GM23248 (cell line): ENCODE results near the gene KLHL30. TPM values are rescaled to one million over a fixed set of nuclear protein-coding genes. Genes with fewer than 3 reads are reported as not detected.

Experiments used
- DNase-seq: peaks from one replicate; pipeline ENCODE4 v3.0.0-alpha.2; 2015
- H2AFZ ChIP-seq: fragments of 200-600 bp; sonication (generic); 2 replicates; pipeline ENCODE4 v1.6.1; 2016; ENCODE audit warnings: antibody characterized with exemption
- H3F3A ChIP-seq: fragments of 200-600 bp; sonication (generic); 2 replicates; pipeline ENCODE4 v1.6.1; 2016; ENCODE audit warnings: mild to moderate bottlenecking, antibody characterized with exemption, mixed run types; ENCODE audit not compliant: insufficient read depth
- H3K27ac ChIP-seq: fragments of 200-600 bp; sonication (generic); 2 replicates; pipeline ENCODE4 v1.5.1; 2016; ENCODE audit warnings: mild to moderate bottlenecking
- H3K27me3 ChIP-seq: fragments of 200-600 bp; sonication (generic); replicated peaks from 2 replicates; pipeline ENCODE4 v1.6.1; 2016; ENCODE audit warnings: mild to moderate bottlenecking; ENCODE audit not compliant: insufficient read depth
- H3K36me3 ChIP-seq: fragments of 200-600 bp; sonication (generic); 2 replicates; pipeline ENCODE4 v1.6.1; 2016; ENCODE audit warnings: low read depth, mild to moderate bottlenecking
- H3K4me1 ChIP-seq: fragments of 200-600 bp; sonication (generic); 2 replicates; pipeline ENCODE4 v1.6.1; 2016; ENCODE audit warnings: mild to moderate bottlenecking; ENCODE audit not compliant: insufficient read depth
- H3K4me2 ChIP-seq: fragments of 200-600 bp; sonication (generic); one replicate; pipeline ENCODE4 v1.6.1; 2016; ENCODE audit warnings: mild to moderate bottlenecking; ENCODE audit not compliant: unreplicated experiment
- H3K4me3 ChIP-seq: fragments of 200-600 bp; sonication (generic); 2 replicates; pipeline ENCODE4 v1.5.1; 2016; ENCODE audit warnings: mild to moderate bottlenecking
- H3K79me2 ChIP-seq: fragments of 200-600 bp; sonication (generic); 2 replicates; pipeline ENCODE4 v1.6.1; 2016; ENCODE audit warnings: mild to moderate bottlenecking; ENCODE audit not compliant: insufficient read depth
- H3K9ac ChIP-seq: fragments of 200-600 bp; sonication (generic); 2 replicates; pipeline ENCODE4 v1.6.1; 2016; ENCODE audit warnings: mild to moderate bottlenecking
- H3K9me2 ChIP-seq: fragments of 200-600 bp; sonication (generic); 2 replicates; pipeline ENCODE4 v1.6.1; 2016; ENCODE audit warnings: mixed run types, mild to moderate bottlenecking, moderate library complexity; ENCODE audit not compliant: insufficient read depth
- H3K9me3 ChIP-seq: fragments of 200-600 bp; sonication (generic); one replicate; pipeline ENCODE4 v1.6.1; 2017; ENCODE audit warnings: low read depth
- H4K20me1 ChIP-seq: fragments of 200-600 bp; sonication (generic); 2 replicates; pipeline ENCODE4 v1.6.0; 2016; ENCODE audit not compliant: insufficient read depth
- EZH2 ChIP-seq: fragments of 200-600 bp; sonication (generic); IDR thresholded peaks from 2 replicates; pipeline ENCODE4 v1.6.1; 2018; ENCODE audit warnings: antibody characterized with exemption, mild to moderate bottlenecking; ENCODE audit not compliant: insufficient read depth, poor library complexity, severe bottlenecking
- EZH2phosphoT487 ChIP-seq: fragments of 200-600 bp; sonication (generic); IDR thresholded peaks from 2 replicates; pipeline ENCODE4 v1.6.1; 2018; ENCODE audit warnings: antibody characterized with exemption, moderate library complexity, mild to moderate bottlenecking, low read depth; ENCODE audit not compliant: insufficient read depth
- WGBS, 2 experiments: methylation state at CpG; one replicate each; pipeline ENCODE4 v1.1.6; 2015 to 2017; ENCODE audit warnings: low lambda C conversion rate in 2 of 2, low coverage in 1 of 2; ENCODE audit errors: missing lambda C conversion rate in 2 of 2; 5-methylcytosine and 5-hydroxymethylcytosine counted together
- in situ Hi-C: fragments of 300-500 bp; cut with MboI; formaldehyde crosslinking; loops from 2 replicates; pipeline ENCODE4 v1.15.0; 2020
- polyA plus RNA-seq: library from polyadenylated mRNA; unstranded; fragments of >200 nt; fragmentation: Nextera tagmentation; extraction: Ambion mirVana; gene quantifications from 2 replicates; pipeline ENCODE4 v1.2.1, GENCODE V29; 2016
- total RNA-seq: library from RNA; depleted of rRNA; stranded (reverse); fragments of >200 nt; shearing (Covaris generic); gene quantifications from 2 replicates; pipeline ENCODE4 v1.2.3, GENCODE V29; 2014; rRNA removed

KLHL30 gene
- total and polyA plus RNA-seq, 2 experiments from 2014 or later = 0.05 to 0.11 TPM

- TF ChIP-seq EZH2phosphoT487 = no peak
- TF ChIP-seq EZH2 = no peak
- 94 to 96% methylated on average over 17 of the region's 17 CpGs for WGBS, 2 experiments
- Histone ChIP-seq H3K4me2 (no peak overlapping the region), H3K4me3 (no peak overlapping the region), H3K9ac (no peak overlapping the region), H3K27me3 (no peaks in the 10 kb centered on the region), H3K36me3 (peaks cover 75% of the 10 kb centered on the region), H4K20me1 (no peaks in the 10 kb centered on the region), H3K79me2 (peaks cover 56% of the 10 kb centered on the region), H3K4me1 (no peaks in the 10 kb centered on the region), H3K9me2 (no peaks in the 10 kb centered on the region), H3K27ac (no peak overlapping the region), H2AFZ (no peak overlapping the region), H3K9me3 (no peaks in the 10 kb centered on the region), H3F3A (no peaks in the 10 kb centered on the region)
- in situ Hi-C loops = no loop called here
- no peak for DNase-seq
These were observed 49.4 kb downstream of the KLHL30 start for GRCh38 chr2:238187618-238188548.

GRCh38 chr2:238190445-238190844, 52.0 kb downstream of the KLHL30 start:
- Histone ChIP-seq H3K9me3 (no peaks in the 10 kb centered on the region), H3K36me3 (peaks cover 72% of the 10 kb centered on the region), H3K9ac (no peak overlapping the region), H4K20me1 (peaks cover 11% of the 10 kb centered on the region), H3K4me2 (no peak overlapping the region), H3K27ac (no peak overlapping the region), H3K79me2 (peaks cover 68% of the 10 kb centered on the region), H3K27me3 (no peaks in the 10 kb centered on the region), H2AFZ (no peak overlapping the region), H3K4me1 (no peaks in the 10 kb centered on the region), H3K9me2 (no peaks in the 10 kb centered on the region), H3F3A (no peaks in the 10 kb centered on the region), H3K4me3 (no peak overlapping the region)
- in situ Hi-C loops = no loop called here
- TF ChIP-seq EZH2 = no peak
- TF ChIP-seq EZH2phosphoT487 = no peak
- 97 to 100% methylated on average over 2 of the region's 2 CpGs for WGBS, 2 experiments
- no peak for DNase-seq

Other genes starting within 250 kb of the KLHL30 start
- gene UBE2F, start 171.7 kb upstream of the KLHL30 start, total RNA-seq = 61.5 and 88.7 TPM in 2 replicates
- 121 and 129 TPM in 2 replicates for gene UBE2F, start 171.7 kb upstream of the KLHL30 start, polyA plus RNA-seq
- 12.5 and 14.8 TPM in 2 replicates for gene SCLY, start 77.7 kb upstream of the KLHL30 start, total RNA-seq
- gene SCLY, start 77.7 kb upstream of the KLHL30 start, polyA plus RNA-seq = 7.4 and 10.3 TPM in 2 replicates
- gene ESPNL, start 38.3 kb upstream of the KLHL30 start, total RNA-seq = 1.4 and 1.5 TPM in 2 replicates
- gene ESPNL, start 38.3 kb upstream of the KLHL30 start, polyA plus RNA-seq = 0.19 and 0.60 TPM in 2 replicates
- gene ERFE, start 20.3 kb downstream of the KLHL30 start, total RNA-seq = 0.51 and 0.86 TPM in 2 replicates
- gene ERFE, start 20.3 kb downstream of the KLHL30 start, polyA plus RNA-seq = 0.41 and 0.79 TPM in 2 replicates
- 6.3 and 11.9 TPM in 2 replicates for gene ILKAP, start 65.0 kb downstream of the KLHL30 start, total RNA-seq
- 34.1 and 35.0 TPM in 2 replicates for gene ILKAP, start 65.0 kb downstream of the KLHL30 start, polyA plus RNA-seq
- 0.86 and 0.89 TPM in 2 replicates for gene HES6, start 101.4 kb downstream of the KLHL30 start, total RNA-seq
- gene HES6, start 101.4 kb downstream of the KLHL30 start, polyA plus RNA-seq = 0.76 and 1.3 TPM in 2 replicates
- gene PER2, start 149.9 kb downstream of the KLHL30 start, total RNA-seq = 2.8 and 6.2 TPM in 2 replicates
- 1.6 and 2.3 TPM in 2 replicates for gene PER2, start 149.9 kb downstream of the KLHL30 start, polyA plus RNA-seq
- gene TRAF3IP1, start 181.8 kb downstream of the KLHL30 start, total RNA-seq = 7.2 and 9.5 TPM in 2 replicates
- 10.6 and 11.0 TPM in 2 replicates for gene TRAF3IP1, start 181.8 kb downstream of the KLHL30 start, polyA plus RNA-seq